ENCODE data around the gene STK10.
"Not testable (repeated sequence)": the region's sequence is repeated elsewhere in the genome, so short reads cannot be mapped to it uniquely, and the experiment has no call there.

STK10 gene

GRCh38 chr5:172048539-172049101, 139.4 kb downstream of the STK10 start:
- DNase-seq, result no peak

DNA sequence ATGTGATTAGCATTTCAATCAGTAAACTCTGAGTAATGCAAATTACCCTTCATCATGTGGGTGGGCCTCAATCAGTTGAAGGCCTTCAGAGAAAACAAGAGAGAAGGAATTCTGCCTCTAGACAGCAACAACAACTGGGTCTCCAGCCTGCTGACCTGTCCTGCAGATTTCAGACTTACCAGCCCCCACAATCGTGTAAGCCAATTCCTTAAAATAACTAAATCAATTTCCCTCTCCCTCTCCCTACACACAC, 139.9 kb downstream of the STK10 start:
- DNase-seq, result no peak

DNA sequence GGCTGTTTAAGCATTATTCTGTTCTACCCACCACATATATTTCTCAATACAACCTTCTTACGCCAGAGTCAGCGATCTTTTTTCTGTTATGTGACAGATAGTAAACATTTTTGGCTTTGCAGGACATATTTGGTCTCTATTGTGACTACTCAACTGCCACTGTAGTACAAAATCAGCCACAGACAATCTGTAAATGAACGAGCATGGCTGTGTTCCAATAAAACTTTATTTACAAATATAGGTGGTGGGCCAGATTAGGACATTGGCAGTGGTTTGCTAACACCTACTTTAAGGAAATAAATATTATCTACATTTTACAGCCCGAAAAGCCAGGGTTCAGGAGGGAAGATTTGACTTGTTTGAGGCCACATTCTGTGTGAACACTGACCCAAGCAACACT, 141.4 kb downstream of the STK10 start:
- DNase-seq, result no peak

GRCh38 chr5:172045315-172045632, 142.8 kb downstream of the STK10 start:
- no peak for DNase-seq

DNA sequence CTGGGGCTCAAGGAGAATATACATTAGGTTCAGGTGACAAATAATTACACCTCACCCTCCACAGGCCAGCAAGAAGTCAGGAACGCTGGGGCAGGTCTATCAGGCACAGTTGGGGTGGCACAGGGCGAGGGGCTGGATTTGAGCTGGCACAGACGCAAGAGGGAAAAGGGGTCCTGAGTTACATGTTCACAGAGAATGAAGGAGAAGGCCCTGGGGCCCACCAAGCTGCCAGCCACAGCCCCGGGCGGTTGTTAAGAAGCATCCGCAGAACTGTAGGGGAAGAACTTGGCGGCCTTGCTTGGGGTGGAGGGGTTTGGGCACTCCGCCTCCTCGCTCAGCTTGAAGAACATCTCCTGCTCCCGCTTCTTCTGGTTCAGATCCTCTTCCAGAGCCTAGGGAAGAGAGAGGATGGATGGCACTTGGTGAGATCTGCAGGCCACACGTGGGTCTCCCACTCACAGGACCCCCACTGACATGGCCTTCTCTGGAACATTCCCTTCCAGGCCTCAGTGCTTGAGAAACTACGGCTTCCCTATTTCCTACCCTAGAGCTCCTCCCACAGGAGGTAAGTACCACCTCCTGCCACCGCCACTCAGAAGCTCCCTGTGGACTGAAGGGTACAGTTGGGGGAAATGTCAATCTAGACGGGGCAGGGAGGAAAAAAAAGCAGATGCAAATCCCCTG, 143.3 kb downstream of the STK10 start:
- no peak for DNase-seq

DNA sequence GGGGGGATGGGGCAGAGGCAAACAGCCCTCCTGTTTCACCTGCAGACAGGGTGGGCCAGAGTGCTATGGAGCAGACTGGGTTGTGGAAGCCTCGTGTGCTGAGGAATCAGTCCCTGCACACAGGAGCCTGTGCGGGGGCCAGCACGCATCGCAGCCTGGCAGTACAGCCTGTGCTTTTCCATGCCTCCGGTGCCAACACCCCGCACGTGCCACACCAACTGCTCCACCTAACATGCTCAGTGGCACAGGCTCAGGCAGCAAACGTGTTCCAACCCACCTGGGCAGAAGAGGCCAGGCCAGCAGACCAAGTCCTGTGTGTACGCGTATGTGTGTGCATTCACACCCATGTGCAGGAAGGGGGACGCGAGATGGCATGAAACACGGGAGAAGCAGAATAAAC, 144.2 kb downstream of the STK10 start:
- no peak for DNase-seq

DNA sequence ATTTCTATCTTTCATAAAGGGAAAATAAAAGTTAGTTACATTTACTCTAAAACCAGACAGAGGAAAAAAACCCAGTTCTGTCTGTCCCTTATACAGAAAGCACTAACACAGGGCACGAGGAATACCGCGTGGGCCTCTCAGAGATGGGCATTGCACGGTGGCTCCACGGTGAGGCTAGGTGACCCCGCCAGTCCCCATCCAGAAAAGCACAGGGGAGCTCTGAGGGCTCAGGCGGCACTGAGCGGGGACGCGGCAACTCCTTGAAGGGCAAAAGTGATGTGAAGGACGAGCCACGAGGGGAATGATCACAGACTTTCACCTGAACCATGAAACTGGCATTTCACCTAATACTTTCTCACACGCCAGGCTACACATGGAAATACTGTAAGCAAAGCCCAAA, 145.8 kb downstream of the STK10 start:
- no peak for DNase-seq

GRCh38 chr5:172038167-172038566, 149.9 kb downstream of the STK10 start:
- no peak for DNase-seq

GRCh38 chr5:172035049-172035448, 153.0 kb downstream of the STK10 start:
- peak; percentile 33 for DNase-seq

DNA sequence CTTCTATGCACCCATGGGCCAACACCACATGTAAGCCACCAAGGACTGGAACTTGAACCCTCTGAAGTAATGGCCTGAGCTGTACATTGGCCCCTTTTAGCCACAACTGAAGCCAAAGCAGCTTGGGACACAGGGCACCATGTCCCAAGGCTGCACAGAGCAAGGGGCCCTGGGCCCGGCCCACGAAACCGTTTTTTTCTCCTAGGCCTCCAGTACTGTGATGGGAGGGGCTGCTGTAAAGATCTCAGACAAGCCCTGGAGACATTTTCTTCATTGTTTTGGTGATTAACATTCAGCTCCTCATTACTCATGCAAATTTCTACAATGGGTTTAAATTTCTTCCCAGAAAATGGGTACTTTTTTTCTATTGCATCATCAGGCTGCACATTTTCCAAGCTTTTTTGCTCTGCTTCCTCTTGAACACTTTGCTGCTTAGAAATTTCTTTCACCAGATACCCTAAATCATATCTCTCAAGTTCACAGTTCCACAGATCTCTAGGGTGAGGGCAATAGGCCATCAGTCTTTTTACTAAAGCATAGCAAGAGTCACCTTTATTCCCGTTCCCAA, 156.0 kb downstream of the STK10 start:
- DNase-seq, result no peak

DNA sequence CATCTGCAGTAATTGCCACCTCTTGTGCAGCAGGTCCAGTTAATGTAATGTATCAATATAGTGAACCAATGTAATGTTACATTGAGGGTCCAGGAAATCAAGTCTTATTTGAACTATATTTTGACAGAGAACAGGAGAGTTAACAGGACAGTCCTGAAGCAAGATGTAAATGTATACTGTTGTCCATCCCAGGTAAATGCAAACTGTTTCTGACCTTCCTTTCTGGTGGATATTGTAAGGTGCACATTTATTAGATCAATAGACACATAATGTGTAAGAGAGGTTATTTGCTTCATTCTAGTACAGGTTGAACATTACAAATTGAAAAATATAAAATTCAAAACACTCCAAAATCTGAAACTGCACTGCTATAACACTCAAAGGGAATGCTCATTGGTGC, 158.1 kb downstream of the STK10 start:
- no peak for DNase-seq

- no peak for DNase-seq
Measured at GRCh38 chr5:172028167-172028566, 159.9 kb downstream of the STK10 start.

DNA sequence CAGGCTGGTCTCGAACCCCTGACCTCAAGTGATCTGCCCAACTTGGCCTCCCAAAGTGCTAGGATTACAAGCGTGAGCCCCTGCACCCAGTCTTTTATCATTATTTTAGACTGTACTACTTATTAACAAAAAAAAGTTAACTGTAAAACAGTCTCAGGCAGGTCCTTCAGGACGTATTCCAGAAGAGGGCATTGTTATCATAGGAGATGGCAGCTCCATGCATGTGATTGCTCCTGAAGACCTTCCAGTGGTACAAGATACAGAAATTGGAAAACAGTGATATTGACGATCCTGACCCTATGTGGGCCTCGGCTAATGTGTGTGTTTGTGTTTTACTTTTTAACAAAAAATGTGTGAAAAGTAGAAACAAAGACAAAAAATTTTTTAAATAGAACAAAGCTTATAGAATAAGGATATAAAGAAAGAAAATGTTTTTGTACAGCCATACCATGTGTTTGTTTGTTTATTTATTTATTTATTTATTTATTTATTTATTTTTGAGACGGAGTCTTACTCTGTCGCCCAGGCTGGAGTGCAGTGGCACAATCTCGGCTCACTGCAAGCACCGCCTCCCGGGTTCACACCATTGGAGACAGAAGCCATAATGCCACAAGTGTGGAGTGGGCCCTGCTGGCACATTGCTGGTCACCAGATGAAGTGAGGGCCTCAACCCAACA, 167.8 kb downstream of the STK10 start:
- not testable (repeated sequence) for DNase-seq

DNA sequence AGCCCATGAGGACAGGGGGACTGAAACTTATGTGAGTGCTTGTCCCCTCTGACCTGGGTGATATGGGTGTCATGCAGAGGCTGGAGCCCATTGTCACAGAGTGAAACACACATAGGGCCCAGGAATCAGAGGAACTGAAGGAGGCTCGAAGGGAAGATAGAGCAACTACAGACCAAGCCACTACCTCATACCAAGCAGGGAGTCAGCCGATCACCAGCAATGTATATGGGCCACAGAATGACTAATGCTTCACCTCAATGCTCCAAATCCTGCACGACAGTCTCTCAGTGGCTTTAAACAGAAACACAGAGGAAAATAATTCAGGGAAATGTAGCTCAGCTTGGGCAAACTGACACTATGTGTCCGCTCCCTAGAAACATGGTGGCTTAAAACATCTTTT, 172.7 kb downstream of the STK10 start:
- DNase-seq, result no peak

GRCh38 chr5:172010278-172010677, 177.7 kb downstream of the STK10 start:
- no peak for DNase-seq

GRCh38 chr5:172009536-172010270, 178.3 kb downstream of the STK10 start:
- DNase-seq, result no peak

DNA sequence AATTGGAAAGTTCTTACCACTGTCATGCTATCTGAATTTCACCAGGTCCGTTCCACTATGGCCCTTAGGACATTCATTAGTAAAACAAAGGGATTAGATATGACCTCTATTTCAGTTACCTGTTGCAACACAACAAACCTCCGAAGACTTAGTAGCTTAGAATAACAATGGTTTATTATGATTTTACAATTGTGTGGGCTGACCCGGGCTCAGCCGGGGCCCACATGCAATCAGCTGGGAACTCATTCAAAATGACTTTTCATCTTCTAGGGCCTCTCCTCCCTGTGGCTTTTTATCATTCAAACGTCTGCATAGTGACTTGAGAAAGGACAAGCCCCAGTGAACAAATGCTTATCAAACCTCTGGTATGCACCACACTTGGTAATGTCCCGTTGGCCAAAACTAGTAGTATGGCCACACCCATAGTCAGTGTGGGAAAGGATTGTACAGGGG, 179.3 kb downstream of the STK10 start:
- no peak for DNase-seq

GRCh38 chr5:172008111-172008455, 179.9 kb downstream of the STK10 start:
- DNase-seq, result no peak

DNA sequence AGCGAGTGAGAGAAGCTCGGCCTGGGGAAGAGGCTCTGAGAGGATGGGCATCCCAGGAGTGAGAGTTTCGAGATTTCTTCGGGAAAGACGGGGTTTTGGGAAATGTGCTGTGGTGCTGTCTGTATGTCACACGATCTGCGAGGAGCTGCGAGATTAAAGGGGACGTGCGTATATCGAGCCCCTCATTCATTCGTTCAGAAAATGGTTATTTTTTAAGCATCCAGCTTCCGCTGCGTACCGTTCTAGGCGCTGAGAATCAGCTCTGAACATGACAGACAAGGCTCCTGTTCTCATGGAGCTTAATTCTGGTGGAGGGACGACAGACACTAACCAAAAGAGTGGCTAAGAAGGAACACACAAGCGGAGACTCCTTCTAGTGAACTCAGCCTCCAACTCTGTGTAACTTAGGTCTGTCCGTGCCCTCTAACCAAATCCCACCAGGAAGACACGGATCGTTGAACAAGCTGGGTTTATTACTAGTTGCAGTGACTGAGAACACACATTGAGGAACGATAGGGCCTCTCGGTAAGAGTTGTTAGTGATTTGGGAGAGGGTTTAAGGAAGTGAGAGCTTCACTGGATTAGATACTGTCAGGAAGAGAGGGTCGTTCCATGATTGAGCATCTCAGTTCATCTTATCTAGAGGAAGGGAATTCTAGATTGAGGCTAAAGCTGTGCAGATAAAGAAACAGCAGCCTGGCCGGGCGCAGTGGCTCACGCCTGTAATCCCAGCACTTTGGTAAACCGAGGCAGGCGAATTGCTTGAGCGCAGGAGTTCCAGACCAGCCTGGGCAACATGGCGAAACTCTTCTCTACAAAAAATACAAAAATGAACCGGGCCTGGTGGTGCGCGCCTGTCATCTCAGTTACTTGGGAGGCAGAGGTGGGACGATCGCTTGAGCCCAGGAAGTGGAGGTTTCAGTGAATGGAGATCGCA, 180.6 kb downstream of the STK10 start:
- peak; percentile 15 for DNase-seq

DNA sequence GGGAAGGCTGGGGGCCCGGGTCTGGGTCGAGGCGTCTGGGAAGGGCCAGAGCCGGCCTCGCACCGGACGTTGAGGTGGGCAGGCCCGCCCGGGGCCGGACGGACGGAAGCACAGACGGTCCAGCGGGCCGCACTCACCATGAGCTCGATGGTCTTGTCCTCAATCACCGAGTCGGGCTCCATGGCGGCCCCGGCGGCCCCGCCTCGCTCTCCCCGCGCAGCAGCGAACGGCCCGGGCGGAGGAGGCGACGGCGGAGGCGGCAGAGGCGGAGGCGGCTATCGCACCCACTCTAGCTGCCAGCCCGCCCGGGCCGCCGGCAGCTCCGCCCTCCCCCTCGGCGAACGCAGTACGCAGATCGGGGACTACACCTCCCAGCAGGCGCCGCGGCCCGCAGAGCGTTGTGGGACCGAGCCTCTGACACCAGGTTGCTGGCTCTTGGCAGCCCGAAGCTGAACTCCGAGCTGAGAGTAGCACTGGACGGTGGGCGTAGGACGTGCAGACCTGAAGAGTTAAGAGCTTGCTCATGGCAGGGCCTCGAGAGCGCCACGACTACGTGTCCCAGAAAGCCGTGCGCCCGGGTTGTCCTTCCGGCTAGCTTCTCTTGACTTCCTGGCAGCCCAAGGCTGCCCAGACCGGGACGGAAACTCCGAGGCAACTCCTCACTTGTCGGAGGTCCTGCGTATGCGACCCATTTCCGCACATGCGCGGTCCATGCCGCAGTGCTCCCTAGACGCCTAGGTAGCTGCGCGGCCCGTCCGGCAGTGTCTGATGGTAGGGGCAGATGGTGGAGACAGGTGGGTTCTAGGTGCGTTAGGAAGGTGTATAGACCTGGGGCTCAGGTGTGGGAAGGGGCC, 181.5 kb downstream of the STK10 start, which contains the start of gene FBXW11:
FBXW11 (minus strand) TSS at position 318 of the 854 bp plus-strand sequence; CDS start at position 182, 136 bp downstream.
- peak; percentile 96 for DNase-seq

- peak; percentile 29 for DNase-seq
Measured at GRCh38 chr5:172005708-172006320, 182.2 kb downstream of the STK10 start.
